SK-N-SH (cell line): ENCODE results near the gene DNAJC18. TPM values are rescaled to one million over a fixed set of nuclear protein-coding genes. Genes with fewer than 3 reads are reported as not detected.

ENCODE experiments used
- CTCF ChIA-PET: fragments of 300-600, 350-600 bp; formaldehyde crosslinking; extraction: SDS; loops from one replicate; lab custom pipeline; 2021; lab: Yijun Ruan, JAX
- POLR2A ChIA-PET: fragments of 350-600 bp; sonication (Branson Sonifier 250); formaldehyde crosslinking; extraction: SDS; loops from one replicate; lab custom pipeline; 2020; ENCODE audit warnings: antibody characterized with exemption, inconsistent platforms; lab: Yijun Ruan, JAX
- DNase-seq: peaks from one replicate; pipeline ENCODE4 v3.0.0; 2012
- H2AFZ ChIP-seq: fragments of 200-600 bp; sonication (generic); 2 replicates; pipeline ENCODE4 v1.8.1; 2016; ENCODE audit warnings: antibody characterized with exemption, mild to moderate bottlenecking, low read depth
- H3F3A ChIP-seq: fragments of 200-600 bp; sonication (generic); replicated peaks from 2 replicates; pipeline ENCODE3; 2016; ENCODE audit warnings: antibody characterized with exemption, mild to moderate bottlenecking; ENCODE audit not compliant: insufficient read depth
- H3K27ac ChIP-seq, 2 experiments: fragments of 200-500 bp in 1 of 2; fragments of 200-600 bp in 1 of 2; sonication (Bioruptor generic) in 1 of 2; sonication (generic), shearing (Covaris generic) in 1 of 2; 2 replicates each; pipeline versions ENCODE4 v1.5.1 to v1.6.1; 2014 to 2016; ENCODE audit warnings: low read depth in 2 of 2, inconsistent platforms in 1 of 2, low read length in 1 of 2, mild to moderate bottlenecking in 1 of 2, mixed read lengths in 1 of 2
- H3K27me3 ChIP-seq: fragments of 200-600 bp; sonication (generic), shearing (Covaris generic); 2 replicates; pipeline ENCODE4 v1.6.1; 2016; ENCODE audit warnings: mixed run types; ENCODE audit not compliant: insufficient read depth
- H3K36me3 ChIP-seq, 2 experiments: fragments of 200-500 bp in 1 of 2; fragments of 200-600 bp in 1 of 2; sonication (Bioruptor generic) in 1 of 2; sonication (generic) in 1 of 2; replicated peaks in 1 of 2; 2 replicates each; pipeline versions ENCODE3 to v1.5.1; 2014 to 2016; ENCODE audit warnings: low read length in 1 of 2, mild to moderate bottlenecking in 1 of 2; ENCODE audit not compliant: insufficient read depth in 2 of 2, control insufficient read depth in 1 of 2
- H3K4me1 ChIP-seq, 2 experiments: fragments of 200-500 bp in 1 of 2; fragments of 200-600 bp in 1 of 2; sonication (Bioruptor generic) in 1 of 2; sonication (generic), shearing (Covaris generic) in 1 of 2; 2 replicates each; pipeline versions ENCODE4 v1.5.1 to v1.6.1; 2014 to 2016; ENCODE audit warnings: low read depth in 1 of 2, low read length in 1 of 2, mixed run types in 1 of 2; ENCODE audit not compliant: insufficient read depth in 2 of 2, control insufficient read depth in 1 of 2
- H3K4me2 ChIP-seq: fragments of 200-600 bp; sonication (generic), shearing (Covaris generic); 2 replicates; pipeline ENCODE4 v1.6.1; 2017; ENCODE audit warnings: mixed run types
- H3K4me3 ChIP-seq, 2 experiments: fragments of 200-500 bp in 1 of 2; fragments of 200-600 bp in 1 of 2; sonication (Bioruptor generic) in 1 of 2; sonication (generic), shearing (Covaris generic) in 1 of 2; 2 replicates each; pipeline versions ENCODE4 v1.5.1 to v1.8.1; 2014 to 2016; ENCODE audit warnings: low read depth in 2 of 2, inconsistent platforms in 1 of 2, low read length in 1 of 2, mild to moderate bottlenecking in 1 of 2, mixed read lengths in 1 of 2, moderate library complexity in 1 of 2
- H3K79me2 ChIP-seq: fragments of 200-600 bp; sonication (generic); 2 replicates; pipeline ENCODE4 v1.8.1; 2017; ENCODE audit warnings: mild to moderate bottlenecking; ENCODE audit not compliant: insufficient read depth
- H3K9ac ChIP-seq: fragments of 200-600 bp; sonication (generic); 2 replicates; pipeline ENCODE4 v1.6.1; 2017; ENCODE audit warnings: mixed run types
- H3K9me2 ChIP-seq: fragments of 200-600 bp; sonication (generic); 2 replicates; pipeline ENCODE4 v1.6.1; 2017; ENCODE audit warnings: mixed run types
- H3K9me3 ChIP-seq: fragments of 200-600 bp; sonication (generic); 2 replicates; pipeline ENCODE4 v1.6.1; 2017; ENCODE audit warnings: mixed run types, mild to moderate bottlenecking, moderate library complexity
- H4K20me1 ChIP-seq: fragments of 200-600 bp; sonication (generic); 2 replicates; pipeline ENCODE4 v1.6.1; 2017; ENCODE audit warnings: mild to moderate bottlenecking, mixed run types; ENCODE audit not compliant: insufficient read depth
- CHD2 ChIP-seq: fragments of 150-350 bp; IDR thresholded peaks from 2 replicates; pipeline ENCODE4 v1.6.1; 2018; ENCODE audit warnings: low read length; ENCODE audit not compliant: partially characterized antibody
- CTCF ChIP-seq: fragments of 200-600 bp; sonication (generic); IDR thresholded peaks from 2 replicates; pipeline ENCODE4 v1.6.1; 2017; ENCODE audit warnings: antibody characterized with exemption, mild to moderate bottlenecking, moderate library complexity
- ELF1 ChIP-seq: IDR thresholded peaks from 2 replicates; pipeline ENCODE4 v1.4.0; 2012
- FOSL2 ChIP-seq: IDR thresholded peaks from 2 replicates; pipeline ENCODE4 v1.4.0; 2012; ENCODE audit warnings: low read depth, mild to moderate bottlenecking, moderate library complexity, borderline replicate concordance
- FOXM1 ChIP-seq: IDR thresholded peaks from 2 replicates; pipeline ENCODE4 v1.4.0; 2012; ENCODE audit warnings: low read depth, mild to moderate bottlenecking
- GATA2 ChIP-seq: sonication (generic); formaldehyde crosslinking; IDR thresholded peaks from 2 replicates; pipeline ENCODE4 v1.5.0; 2020; ENCODE audit warnings: mild to moderate bottlenecking, missing genetic modification reagents
- JUND ChIP-seq: IDR thresholded peaks from 2 replicates; pipeline ENCODE4 v1.4.0; 2012
- MEF2A ChIP-seq: IDR thresholded peaks from 2 replicates; pipeline ENCODE4 v1.4.0; 2012; ENCODE audit warnings: low read depth, borderline replicate concordance
- MXI1 ChIP-seq: IDR thresholded peaks from 2 replicates; pipeline ENCODE4 v1.6.1; 2012; ENCODE audit warnings: mild to moderate bottlenecking, low read depth, low read length, improper control_type of control experiment
- NRF1 ChIP-seq: IDR thresholded peaks from 2 replicates; pipeline ENCODE4 v1.6.1; 2012; ENCODE audit warnings: low read depth, mild to moderate bottlenecking, low read length
- RFX5 ChIP-seq: IDR thresholded peaks from 2 replicates; pipeline ENCODE4 v1.6.1; 2012; ENCODE audit warnings: mild to moderate bottlenecking, improper control_type of control experiment, low read length
- SIN3A ChIP-seq: IDR thresholded peaks from 2 replicates; pipeline ENCODE4 v1.6.1; 2012; ENCODE audit warnings: low read depth, mild to moderate bottlenecking, low read length, moderate library complexity, borderline replicate concordance
- SMC3 ChIP-seq: IDR thresholded peaks from 2 replicates; pipeline ENCODE4 v1.6.1; 2012; ENCODE audit warnings: low read depth, low read length, improper control_type of control experiment
- TCF12 ChIP-seq: IDR thresholded peaks from 2 replicates; pipeline ENCODE4 v1.4.0; 2012
- TEAD4 ChIP-seq: IDR thresholded peaks from 2 replicates; pipeline ENCODE4 v1.4.0; 2012; ENCODE audit warnings: mild to moderate bottlenecking, borderline replicate concordance; ENCODE audit not compliant: insufficient read depth
- ZBTB33 ChIP-seq: IDR thresholded peaks from 2 replicates; pipeline ENCODE4 v1.4.0; 2012; ENCODE audit warnings: low read depth, borderline replicate concordance
- WGBS: methylation state at CpG from one replicate; pipeline ENCODE4 v1.1.6; 2017; ENCODE audit warnings: low lambda C conversion rate; 5-methylcytosine and 5-hydroxymethylcytosine counted together
- polyA plus RNA-seq, 3 experiments: library from polyadenylated mRNA; depleted of rRNA; stranded (reverse); fragments of >200 nt; gene quantifications; 2 replicates each; pipeline ENCODE4 v1.2.3, GENCODE V29; 2012
- TF ChIP-seq, protein P1 (sequence below): IDR thresholded peaks from 2 replicates; pipeline ENCODE4 v1.4.0; 2012; ENCODE audit warnings: low read depth
- TF ChIP-seq, protein P2 (sequence below): IDR thresholded peaks from 2 replicates; pipeline ENCODE4 v1.4.0; 2012; ENCODE audit warnings: low read depth, borderline replicate concordance
- TF ChIP-seq, protein P3 (sequence below): IDR thresholded peaks from 2 replicates; pipeline ENCODE4; 2012

DNAJC18 gene
- polyA plus RNA-seq, 1 of the 3 experiments (the other 2 are of a cell fraction), result 7.4 TPM

DNA sequence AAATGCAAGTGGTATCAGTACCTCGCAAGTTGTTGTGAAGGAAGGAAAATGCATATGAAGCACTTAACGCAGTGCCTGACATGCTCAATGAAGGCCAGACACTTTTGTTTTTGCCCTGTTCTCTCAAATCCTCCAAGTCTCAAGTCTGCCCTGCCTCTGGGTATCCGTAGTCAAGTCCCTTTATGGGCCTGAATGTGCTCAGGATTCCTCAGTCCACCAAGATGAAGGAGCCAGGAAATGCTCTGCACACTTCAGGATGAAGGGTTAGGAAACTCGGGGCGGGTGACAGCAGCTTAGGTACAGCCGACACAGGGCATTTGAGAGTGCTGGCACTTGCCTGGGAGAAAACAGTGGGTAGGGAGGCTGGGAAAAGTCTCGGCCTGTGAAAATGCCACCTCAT, 21.9 kb upstream of the DNAJC18 start:
- Histone ChIP-seq H3K9me3 (no peaks in the 10 kb centered on the region), H3F3A (peaks cover 16% of the 10 kb centered on the region), H3K9me2 (no peaks in the 10 kb centered on the region), H3K79me2 (0 out of 2 replicates have a peak, but pooled peaks cover 6% of the 10 kb centered on the region), H3K27ac (peak overlapping the region in 1 of 2 experiments; percentile 84; a peak in 2 of 4 replicates), H3K9ac (peak overlapping the region; percentile 44), H4K20me1 (no peaks in the 10 kb centered on the region), H2AFZ (peak overlapping the region; percentile 75; the same call in 1 of the 2 replicates), H3K27me3 (no peaks in the 10 kb centered on the region), H3K4me3 (no peak overlapping the region), H3K4me1 (peaks cover 0 to 38% of the 10 kb centered on the region in 2 experiments; a peak in 3 of 4 replicates), H3K36me3 (no peaks in the 10 kb centered on the region), H3K4me2 (peak overlapping the region; percentile 59)
- CTCF ChIA-PET, result interaction anchor here (1.7 kb wide), 1 partner anchor 52 kb away, joined by 4 read pairs; no protein-coding TSS in a partner anchor
- no peak for DNase-seq
- POLR2A ChIA-PET, result no interaction called here
- WGBS, result 89% methylated on average over 6 of the region's 7 CpGs
- no peak for TF ChIP-seq RFX5
- no peak for TF ChIP-seq SMC3
- no peak for TF ChIP-seq CHD2
- TF ChIP-seq MEF2A, result no peak
- no peak for TF ChIP-seq GATA2 (CRISPR knock-in tag)
- TF ChIP-seq, protein P1, sequence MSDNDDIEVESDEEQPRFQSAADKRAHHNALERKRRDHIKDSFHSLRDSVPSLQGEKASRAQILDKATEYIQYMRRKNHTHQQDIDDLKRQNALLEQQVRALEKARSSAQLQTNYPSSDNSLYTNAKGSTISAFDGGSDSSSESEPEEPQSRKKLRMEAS, result no peak
- TF ChIP-seq FOSL2, result no peak
- no peak for TF ChIP-seq SIN3A
- TF ChIP-seq MXI1, result no peak
- TF ChIP-seq ZBTB33, result no peak
- TF ChIP-seq ELF1, result no peak
- no peak for TF ChIP-seq TCF12
- no peak for TF ChIP-seq JUND
- no peak for TF ChIP-seq NRF1
- no peak for TF ChIP-seq CTCF

DNA sequence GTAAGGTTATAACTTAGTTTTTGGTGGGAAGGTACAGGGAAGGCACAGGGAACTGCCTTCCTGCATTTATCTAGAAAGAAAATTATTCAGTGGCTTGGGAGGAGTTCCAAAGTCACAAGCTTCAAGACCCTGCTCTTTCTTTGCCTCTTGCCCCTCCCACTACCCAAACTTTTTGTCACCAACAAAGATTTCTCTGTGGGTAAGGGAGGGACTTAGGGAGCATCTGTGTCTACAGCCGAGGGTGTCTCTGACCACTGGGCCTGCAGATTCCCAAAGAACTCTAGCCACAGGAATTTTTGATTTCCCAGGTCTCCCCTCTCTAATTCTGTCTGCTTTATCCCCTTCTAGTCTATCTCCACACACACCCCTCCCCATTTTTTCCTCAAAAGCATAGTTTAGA, 21.1 kb upstream of the DNAJC18 start:
- DNase-seq, result no peak
- POLR2A ChIA-PET, result no interaction called here
- TF ChIP-seq, protein P2, sequence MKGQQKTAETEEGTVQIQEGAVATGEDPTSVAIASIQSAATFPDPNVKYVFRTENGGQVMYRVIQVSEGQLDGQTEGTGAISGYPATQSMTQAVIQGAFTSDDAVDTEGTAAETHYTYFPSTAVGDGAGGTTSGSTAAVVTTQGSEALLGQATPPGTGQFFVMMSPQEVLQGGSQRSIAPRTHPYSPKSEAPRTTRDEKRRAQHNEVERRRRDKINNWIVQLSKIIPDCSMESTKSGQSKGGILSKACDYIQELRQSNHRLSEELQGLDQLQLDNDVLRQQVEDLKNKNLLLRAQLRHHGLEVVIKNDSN, result no peak
- no peak for TF ChIP-seq FOXM1
- TF ChIP-seq, protein P3, sequence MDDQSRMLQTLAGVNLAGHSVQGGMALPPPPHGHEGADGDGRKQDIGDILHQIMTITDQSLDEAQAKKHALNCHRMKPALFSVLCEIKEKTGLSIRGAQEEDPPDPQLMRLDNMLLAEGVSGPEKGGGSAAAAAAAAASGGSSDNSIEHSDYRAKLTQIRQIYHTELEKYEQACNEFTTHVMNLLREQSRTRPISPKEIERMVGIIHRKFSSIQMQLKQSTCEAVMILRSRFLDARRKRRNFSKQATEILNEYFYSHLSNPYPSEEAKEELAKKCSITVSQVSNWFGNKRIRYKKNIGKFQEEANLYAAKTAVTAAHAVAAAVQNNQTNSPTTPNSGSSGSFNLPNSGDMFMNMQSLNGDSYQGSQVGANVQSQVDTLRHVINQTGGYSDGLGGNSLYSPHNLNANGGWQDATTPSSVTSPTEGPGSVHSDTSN, result no peak
- TF ChIP-seq CTCF, result no peak
- no peak for TF ChIP-seq TEAD4
- TF ChIP-seq SMC3, result no peak
- no peak for TF ChIP-seq MXI1
- TF ChIP-seq JUND, result no peak
- TF ChIP-seq, protein P1, result no peak
- no peak for TF ChIP-seq TCF12
- TF ChIP-seq FOSL2, result no peak

More for the DNA sequence above, 21.1 kb upstream of the DNAJC18 start:
- Histone ChIP-seq H3K79me2 (0 out of 2 replicates have a peak, but pooled peaks cover 6% of the 10 kb centered on the region), H3K4me2 (no peak overlapping the region), H2AFZ (peak overlapping the region; percentile 63; the same call in 1 of the 2 replicates), H4K20me1 (no peaks in the 10 kb centered on the region), H3K4me1 (peaks cover 0 to 38% of the 10 kb centered on the region in 2 experiments; a peak in 3 of 4 replicates), H3K9me3 (no peaks in the 10 kb centered on the region), H3K9me2 (no peaks in the 10 kb centered on the region), H3K36me3 (no peaks in the 10 kb centered on the region), H3F3A (peaks cover 16% of the 10 kb centered on the region), H3K4me3 (no peak overlapping the region), H3K27me3 (no peaks in the 10 kb centered on the region), H3K27ac (peak overlapping the region in 1 of 2 experiments; percentile 84; a peak in 2 of 4 replicates), H3K9ac (peak overlapping the region; percentile 44; the same call in 1 of the 2 replicates)
- WGBS, result 75% methylated on average over 1 of the region's 1 CpG
- CTCF ChIA-PET, result no interaction called here
